HCT116 (cell line): ENCODE measurements around the gene C3orf70. TPM values are rescaled to one million over a fixed set of nuclear protein-coding genes. Genes with fewer than 3 reads are reported as not detected.

Experiments
- ATAC-seq: fragments of 200-7000 bp; cut with Tn5 transposase; 2 replicates; pipeline ENCODE4 v1.9.1; 2020; ENCODE audit warnings: mild to moderate bottlenecking, moderate library complexity
- BruUV-seq: library from RNA; stranded (reverse); fragments of 400-500 nt; replicated peaks from 2 replicates; lab custom pipeline; 2021; lab: Mats Ljungman, UMichigan
- CTCF ChIA-PET: fragments of 300-600 bp; sonication (Branson Sonifier 250); formaldehyde crosslinking; loops from one replicate; lab custom pipeline; 2021; ENCODE audit warnings: antibody characterized with exemption; lab: Charles Lee
- POLR2A ChIA-PET: fragments of 300-600, 350-600 bp; sonication (Branson Sonifier 250); formaldehyde crosslinking; loops from one replicate; lab custom pipeline; 2021; ENCODE audit warnings: antibody characterized with exemption; lab: Charles Lee
- RAD21 ChIA-PET, 2 experiments: fragments of 300-600 bp; sonication (Branson Sonifier 250); formaldehyde crosslinking; loops; one replicate each; lab custom pipeline; 2023; ENCODE audit warnings: low total read pairs in 2 of 2; ENCODE audit not compliant: uncharacterized antibody in 2 of 2, unreplicated experiment in 2 of 2, low non-redundant PET in 1 of 2; lab: Charles Lee
- DNase-seq: peaks from one replicate; pipeline ENCODE4 v3.0.0-alpha.2; 2010; ENCODE audit warnings: low read depth, low spot score
- H2AFZ ChIP-seq: fragments of 200-600 bp; shearing (Covaris generic), sonication (generic); 2 replicates; pipeline ENCODE4 v1.6.1; 2017; ENCODE audit warnings: low read depth, mixed run types, mixed read lengths, antibody characterized with exemption, low read length; ENCODE audit not compliant: poor library complexity, severe bottlenecking
- H3K27ac ChIP-seq: 2 replicates; pipeline ENCODE4 v1.5.1; 2012; ENCODE audit warnings: low read depth, low read length
- H3K27me3 ChIP-seq: fragments of 200-600 bp; sonication (generic); 2 replicates; pipeline ENCODE4 v1.6.1; 2016; ENCODE audit warnings: mixed run types, low read length, mixed read lengths; ENCODE audit not compliant: insufficient read depth
- H3K36me3 ChIP-seq, 2 experiments: fragments of 200-500 bp in 1 of 2; fragments of 200-600 bp in 1 of 2; sonication (Bioruptor generic) in 1 of 2; sonication (generic) in 1 of 2; 2 replicates each; pipeline versions ENCODE4 v1.5.1 to v1.6.1; 2014 to 2016; ENCODE audit warnings: low read length in 2 of 2, inconsistent platforms in 1 of 2, mixed read lengths in 1 of 2, mixed run types in 1 of 2; ENCODE audit not compliant: insufficient read depth in 2 of 2, control insufficient read depth in 1 of 2
- H3K4me1 ChIP-seq, 2 experiments: fragments of 200-600 bp in 1 of 2; sonication (generic) in 1 of 2; 2 replicates each; pipeline versions ENCODE4 v1.5.1 to v1.6.1; 2012 to 2017; ENCODE audit warnings: low read length in 2 of 2, inconsistent platforms in 1 of 2, mild to moderate bottlenecking in 1 of 2, mixed read lengths in 1 of 2, mixed run types in 1 of 2, moderate library complexity in 1 of 2; ENCODE audit not compliant: insufficient read depth in 2 of 2, control insufficient read depth in 1 of 2
- H3K4me2 ChIP-seq: fragments of 200-600 bp; sonication (generic); 2 replicates; pipeline ENCODE4 v1.6.1; 2017; ENCODE audit warnings: mixed run types, low read length, mixed read lengths
- H3K4me3 ChIP-seq, 2 experiments: fragments of 200-600 bp in 1 of 2; sonication (generic) in 1 of 2; replicated peaks in 1 of 2; 2 replicates each; pipeline ENCODE4 v1.5.1; 2011 to 2016; ENCODE audit warnings: low read length in 2 of 2, control low read depth in 1 of 2, low read depth in 1 of 2, mild to moderate bottlenecking in 1 of 2, mixed read lengths in 1 of 2, mixed run types in 1 of 2
- H3K79me2 ChIP-seq: fragments of 200-600 bp; sonication (generic); 2 replicates; pipeline ENCODE4 v1.6.1; 2017; ENCODE audit warnings: mild to moderate bottlenecking, mixed run types, low read length, moderate library complexity, mixed read lengths; ENCODE audit not compliant: insufficient read depth
- H3K9ac ChIP-seq: fragments of 200-600 bp; sonication (generic); 2 replicates; pipeline ENCODE4 v1.6.1; 2016; ENCODE audit warnings: low read length, mixed read lengths
- H3K9me2 ChIP-seq: fragments of 200-600 bp; sonication (generic), shearing (Covaris generic); 2 replicates; pipeline ENCODE4 v1.6.1; 2017; ENCODE audit warnings: mixed run types, mild to moderate bottlenecking, moderate library complexity; ENCODE audit not compliant: insufficient read depth
- H3K9me3 ChIP-seq, 2 experiments: fragments of 200-500 bp in 1 of 2; fragments of 200-600 bp in 1 of 2; sonication (Bioruptor generic) in 1 of 2; sonication (generic) in 1 of 2; 2 replicates each; pipeline ENCODE4 v1.6.1; 2014 to 2017; ENCODE audit warnings: low read length in 2 of 2, mixed read lengths in 2 of 2, inconsistent platforms in 1 of 2, low read depth in 1 of 2, mild to moderate bottlenecking in 1 of 2, mixed run types in 1 of 2, moderate library complexity in 1 of 2; ENCODE audit not compliant: control insufficient read depth in 1 of 2, insufficient read depth in 1 of 2
- H4K20me1 ChIP-seq: fragments of 200-600 bp; sonication (generic), shearing (Covaris generic); 2 replicates; pipeline ENCODE4 v1.6.1; 2017; ENCODE audit warnings: mixed run types, mild to moderate bottlenecking, moderate library complexity; ENCODE audit not compliant: insufficient read depth
- CEBPB ChIP-seq: IDR thresholded peaks from 2 replicates; pipeline ENCODE4 v1.6.1; 2012; ENCODE audit warnings: low read depth
- CTCF ChIP-seq, 3 experiments: fragments of 200-600 bp in 1 of 3; sonication (generic) in 1 of 3; IDR thresholded peaks in 2 of 3; conservative IDR thresholded peaks in 1 of 3; 2 replicates each; pipeline ENCODE4 v1.5.1; 2012 to 2017; ENCODE audit warnings: low read depth in 2 of 3, low read length in 2 of 3, antibody characterized with exemption in 1 of 3, borderline replicate concordance in 1 of 3, control low read depth in 1 of 3, mild to moderate bottlenecking in 1 of 3, mixed read lengths in 1 of 3, mixed run types in 1 of 3, moderate library complexity in 1 of 3; ENCODE audit not compliant: insufficient read depth in 1 of 3
- EGR1 ChIP-seq: IDR thresholded peaks from 2 replicates; pipeline ENCODE4 v1.6.1; 2012; ENCODE audit warnings: low read depth
- EZH2phosphoT487 ChIP-seq: fragments of 200-600 bp; IDR thresholded peaks from 2 replicates; pipeline ENCODE4 v1.6.1; 2018; ENCODE audit warnings: antibody characterized with exemption, borderline replicate concordance
- FOSL1 ChIP-seq: IDR thresholded peaks from 2 replicates; pipeline ENCODE4 v1.6.1; 2012; ENCODE audit warnings: low read depth
- POLR2AphosphoS5 ChIP-seq: IDR thresholded peaks from 2 replicates; pipeline ENCODE4 v1.6.1; 2011; ENCODE audit warnings: mild to moderate bottlenecking, low read depth, low read length, moderate library complexity
- SIN3A ChIP-seq: IDR thresholded peaks from 2 replicates; pipeline ENCODE4 v1.6.1; 2012; ENCODE audit warnings: low read depth
- SP1 ChIP-seq: IDR thresholded peaks from 2 replicates; pipeline ENCODE4 v1.6.1; 2012; ENCODE audit warnings: low read depth
- SRF ChIP-seq: IDR thresholded peaks from 2 replicates; pipeline ENCODE4 v1.6.1; 2012; ENCODE audit warnings: low read depth
- ZBTB33 ChIP-seq: IDR thresholded peaks from 2 replicates; pipeline ENCODE4 v1.6.1; 2011; ENCODE audit warnings: mild to moderate bottlenecking, low read length, moderate library complexity; ENCODE audit not compliant: insufficient replicate concordance; ENCODE audit errors: extremely low read depth
- ZNF274 ChIP-seq: fragments of 200-500 bp; sonication (Bioruptor generic); IDR thresholded peaks from 2 replicates; pipeline ENCODE4 v1.6.1; 2014; ENCODE audit warnings: mild to moderate bottlenecking, low read depth, low read length, inconsistent platforms
- intact Hi-C: fragments of 100-400 bp; cut with micrococcal nuclease; formaldehyde crosslinking; loops from 2 replicates; pipeline ENCODE4 v1.10.0; 2022
- total RNA-seq: library from RNA; stranded (reverse); gene quantifications from one replicate; pipeline ENCODE4 v1.2.1, GENCODE V29; 2021; ENCODE audit not compliant: unreplicated experiment

C3orf70 gene
- total RNA-seq, 1 experiment from 2014 or later = not detected

GRCh38 chr3:185062191-185062590 is 90.7 kb downstream of the C3orf70 start:
- no peak for ATAC-seq
- H3K79me2 ChIP-seq = no peaks in the 10 kb centered on the region
- no peaks in the 10 kb centered on the region for H4K20me1 ChIP-seq
- H3K27me3 ChIP-seq = no peaks in the 10 kb centered on the region
- H3K27ac ChIP-seq = no peak overlapping the region
- no peak overlapping the region for H2AFZ ChIP-seq
- TF ChIP-seq SRF (no peak), POLR2AphosphoS5 (no peak), ZNF274 (no peak), SIN3A (no peak), ZBTB33 (no peak), FOSL1 (no peak), CEBPB (no peak), CTCF (IDR thresholded peaks at IDR 0.05 in 2 of 3, conservative IDR thresholded peaks at IDR 0.05 in 1 of 3; ENCODE audit: borderline replicate concordance in 1 of 3, insufficient read depth in 1 of 3, low read depth in 2 of 3, low read length in 2 of 3) (no peak), EZH2phosphoT487 (no peak), EGR1 (no peak), SP1 (no peak)
- TF ChIP-seq, all 23 proteins: peak for 0
- intact Hi-C loops = no loop called here
- POLR2A ChIA-PET = no interaction called here
- RAD21 ChIA-PET = no interaction called here
- BruUV-seq = no TSS peak
- DNase-seq = no peak
- Histone ChIP-seq H3K9me3 (no peaks in the 10 kb centered on the region), H3K9me2 (no peaks in the 10 kb centered on the region), H3K4me2 (no peak overlapping the region), H3K4me1 (no peaks in the 10 kb centered on the region), H3K36me3 (no peaks in the 10 kb centered on the region), H3K4me3 (no peak overlapping the region), H3K9ac (no peak overlapping the region)
- CTCF ChIA-PET = no interaction called here
